ENCODE measurements around the gene PCSK5. TPM values are rescaled to one million over a fixed set of nuclear protein-coding genes. Genes with fewer than 3 reads are reported as not detected.
"Not testable (repeated sequence)": the region's sequence is repeated elsewhere in the genome, so short reads cannot be mapped to it uniquely, and the experiment has no call there.

Gene PCSK5
- total RNA-seq, 1 experiment from 2014 or later = 7.5 TPM

DNA sequence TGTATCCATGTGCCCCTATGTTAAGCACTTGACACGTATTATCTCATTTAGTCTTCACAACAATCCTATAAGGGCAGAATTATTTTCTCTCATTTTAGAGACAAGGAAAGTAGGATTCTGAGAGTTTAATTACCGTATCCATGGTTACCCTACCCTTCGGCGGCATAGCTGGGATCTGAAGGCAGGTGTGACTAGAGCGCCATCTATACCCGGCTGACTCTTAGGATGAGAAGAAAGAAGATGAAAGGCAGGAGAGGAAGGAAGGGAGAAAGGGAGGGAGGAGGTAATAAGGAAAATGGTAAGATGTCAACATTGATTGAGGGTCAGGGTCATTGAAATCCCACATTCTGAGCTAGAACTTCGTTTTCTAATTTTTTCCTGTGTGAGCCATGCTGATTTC is 416.6 kb downstream of the PCSK5 start:
- not testable (repeated sequence) for H3K4me1 Mint-ChIP-seq; H2BK5ac ChIP-seq (ENCODE audit: insufficient read length, low read length); H3K79me2 ChIP-seq (ENCODE audit: insufficient read depth, low read length); H3K4me3 Mint-ChIP-seq; H3K79me1 ChIP-seq (ENCODE audit: insufficient read depth, low read depth, low read length, poor library complexity, severe bottlenecking); H2BK12ac ChIP-seq (ENCODE audit: insufficient read length, low read depth, low read length); H4K8ac ChIP-seq (replicated peaks; ENCODE audit: insufficient read length, low read depth, low read length); H3K36me3 Mint-ChIP-seq (ENCODE audit: insufficient read depth in 1 of 3, low read depth in 3 of 3); H4K20me1 ChIP-seq (ENCODE audit: control insufficient read depth, insufficient read depth, insufficient read length); H3K23ac ChIP-seq (ENCODE audit: insufficient read length, low read depth, low read length); H3K4me2 ChIP-seq (ENCODE audit: insufficient read depth, insufficient read length, low read length); H3K9ac ChIP-seq (ENCODE audit: extremely low read depth, insufficient read length, low read length); H3K27ac Mint-ChIP-seq; H2BK15ac ChIP-seq (ENCODE audit: low read depth, low read length); H3T11ph ChIP-seq (ENCODE audit: low read length); H3K4me1 ChIP-seq (ENCODE audit: insufficient read depth, low read length); H3K27ac ChIP-seq (ENCODE audit: insufficient read length, low read depth, low read length); H2BK120ac ChIP-seq (ENCODE audit: low read depth, low read length, poor library complexity, severe bottlenecking); H2BK20ac ChIP-seq (ENCODE audit: low read depth, low read length, poor library complexity, severe bottlenecking); H3K56ac ChIP-seq (ENCODE audit: insufficient read length, low read depth, low read length); H3K18ac ChIP-seq (ENCODE audit: insufficient read length, low read depth, low read length); H3K9me3 ChIP-seq (ENCODE audit: control insufficient read depth, low read depth, low read length); H4K91ac ChIP-seq (ENCODE audit: insufficient read length, low read depth, low read length); H2AK5ac ChIP-seq (ENCODE audit: insufficient read length, low read length); H2AFZ ChIP-seq (ENCODE audit: low read length); H3K14ac ChIP-seq (ENCODE audit: insufficient read depth, low read length); H4K5ac ChIP-seq (ENCODE audit: insufficient read length, low read depth, low read length); H3K27me3 ChIP-seq (ENCODE audit: insufficient read depth, low read length); H3K9me3 Mint-ChIP-seq; H3K23me2 ChIP-seq (ENCODE audit: insufficient read length, low read depth, low read length, poor library complexity, severe bottlenecking); H3K4ac ChIP-seq (ENCODE audit: low read depth, low read length); H3K27me3 Mint-ChIP-seq (ENCODE audit: low read depth)
- DNase-seq = peak; percentile 50
- no CpG with 5 or more reads among the region's 7 CpGs for WGBS (ENCODE audit: extremely low coverage, insufficient read length, low lambda C conversion rate)
- TF ChIP-seq, protein P1, sequence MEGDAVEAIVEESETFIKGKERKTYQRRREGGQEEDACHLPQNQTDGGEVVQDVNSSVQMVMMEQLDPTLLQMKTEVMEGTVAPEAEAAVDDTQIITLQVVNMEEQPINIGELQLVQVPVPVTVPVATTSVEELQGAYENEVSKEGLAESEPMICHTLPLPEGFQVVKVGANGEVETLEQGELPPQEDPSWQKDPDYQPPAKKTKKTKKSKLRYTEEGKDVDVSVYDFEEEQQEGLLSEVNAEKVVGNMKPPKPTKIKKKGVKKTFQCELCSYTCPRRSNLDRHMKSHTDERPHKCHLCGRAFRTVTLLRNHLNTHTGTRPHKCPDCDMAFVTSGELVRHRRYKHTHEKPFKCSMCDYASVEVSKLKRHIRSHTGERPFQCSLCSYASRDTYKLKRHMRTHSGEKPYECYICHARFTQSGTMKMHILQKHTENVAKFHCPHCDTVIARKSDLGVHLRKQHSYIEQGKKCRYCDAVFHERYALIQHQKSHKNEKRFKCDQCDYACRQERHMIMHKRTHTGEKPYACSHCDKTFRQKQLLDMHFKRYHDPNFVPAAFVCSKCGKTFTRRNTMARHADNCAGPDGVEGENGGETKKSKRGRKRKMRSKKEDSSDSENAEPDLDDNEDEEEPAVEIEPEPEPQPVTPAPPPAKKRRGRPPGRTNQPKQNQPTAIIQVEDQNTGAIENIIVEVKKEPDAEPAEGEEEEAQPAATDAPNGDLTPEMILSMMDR (conservative IDR thresholded peaks at IDR 0.05) = peak; percentile 62

Measured in H9 (cell line).